Measurements from ENCODE around the gene DPYD. TPM values are rescaled to one million over a fixed set of nuclear protein-coding genes. Genes with fewer than 3 reads are reported as not detected.

DPYD gene
- total RNA-seq, 2 experiments from 2014 or later, result 7.5 to 7.9 TPM

DNA sequence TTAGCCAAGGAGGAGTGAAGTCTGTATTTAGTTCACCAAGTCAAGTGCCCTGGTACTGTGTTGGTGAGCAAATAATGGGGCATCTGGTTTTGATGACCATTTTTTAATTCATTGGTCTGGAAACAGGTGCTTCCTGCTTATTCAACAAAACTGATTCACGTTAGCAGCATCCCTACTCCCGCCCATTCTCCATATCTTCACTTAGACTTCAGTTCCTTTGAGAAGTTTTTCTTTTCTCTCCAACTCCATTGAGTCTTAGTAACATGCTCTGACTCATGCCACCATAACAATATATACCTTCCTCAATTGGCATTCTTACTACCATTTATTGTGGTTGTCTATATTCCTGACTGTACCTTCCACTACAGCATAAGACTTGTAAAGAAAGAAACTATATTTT lies 468.9 kb downstream of the DPYD start:
- Mint-ChIP-seq H3K36me3 (peaks cover 14% of the 10 kb centered on the region), H3K9me3 (no peaks in the 10 kb centered on the region), H3K4me3 (no peak overlapping the region), H3K27me3 (no peaks in the 10 kb centered on the region), H3K27ac (no peak overlapping the region), H3K4me1 (no peaks in the 10 kb centered on the region)
- DNase-seq, result no peak

GRCh38 chr1:97451046-97451826 lies 469.6 kb downstream of the DPYD start:
- Mint-ChIP-seq H3K4me3 (no peak overlapping the region), H3K9me3 (no peaks in the 10 kb centered on the region), H3K27ac (no peak overlapping the region), H3K4me1 (no peaks in the 10 kb centered on the region), H3K27me3 (no peaks in the 10 kb centered on the region), H3K36me3 (peaks cover 14% of the 10 kb centered on the region)
- DNase-seq, result no peak

GRCh38 chr1:97441966-97442365 lies 478.9 kb downstream of the DPYD start:
- Mint-ChIP-seq H3K27me3 (no peaks in the 10 kb centered on the region), H3K4me3 (no peak overlapping the region), H3K4me1 (no peaks in the 10 kb centered on the region), H3K36me3 (peaks cover 3% of the 10 kb centered on the region), H3K27ac (no peak overlapping the region), H3K9me3 (no peaks in the 10 kb centered on the region)
- DNase-seq, result no peak

- H3K4me1 Mint-ChIP-seq, result peaks cover 3% of the 10 kb centered on the region
- DNase-seq, result no peak
- no peaks in the 10 kb centered on the region for H3K27me3 Mint-ChIP-seq
- H3K27ac Mint-ChIP-seq, result no peak overlapping the region
- H3K9me3 Mint-ChIP-seq, result no peaks in the 10 kb centered on the region
- peaks cover 7% of the 10 kb centered on the region for H3K36me3 Mint-ChIP-seq
- no peak overlapping the region for H3K4me3 Mint-ChIP-seq
Measured at GRCh38 chr1:97433824-97434177, 487.0 kb downstream of the DPYD start.

GRCh38 chr1:97433094-97433823 lies 487.6 kb downstream of the DPYD start:
- Mint-ChIP-seq H3K4me3 (no peak overlapping the region), H3K27me3 (no peaks in the 10 kb centered on the region), H3K9me3 (no peaks in the 10 kb centered on the region), H3K27ac (no peak overlapping the region), H3K4me1 (peaks cover 3% of the 10 kb centered on the region), H3K36me3 (peaks cover 5% of the 10 kb centered on the region)
- DNase-seq, result no peak

DNA sequence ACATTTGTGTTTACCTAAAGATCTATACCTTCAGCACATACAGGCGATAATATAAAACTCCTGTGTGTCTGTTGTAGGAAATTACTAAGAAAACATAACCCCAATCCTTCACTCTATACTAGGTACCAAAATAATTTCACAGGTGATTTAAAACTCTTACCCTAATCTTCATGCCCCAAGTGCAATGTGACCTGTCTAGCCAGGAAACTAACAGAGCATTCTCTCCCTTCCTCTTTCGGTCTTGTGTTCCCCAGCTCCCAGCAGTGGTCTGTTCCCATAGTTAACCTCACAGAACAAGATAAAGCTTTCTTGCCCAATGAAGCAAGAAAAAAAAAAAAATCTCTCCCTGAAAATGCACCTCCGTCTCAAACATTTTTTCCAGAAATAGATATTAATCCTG lies 493.5 kb downstream of the DPYD start:
- peaks cover 15% of the 10 kb centered on the region for H3K4me1 Mint-ChIP-seq
- no peaks in the 10 kb centered on the region for H3K9me3 Mint-ChIP-seq
- no peak for DNase-seq
- H3K27me3 Mint-ChIP-seq, result no peaks in the 10 kb centered on the region
- H3K36me3 Mint-ChIP-seq, result peaks cover 3% of the 10 kb centered on the region
- H3K4me3 Mint-ChIP-seq, result no peak overlapping the region
- no peak overlapping the region for H3K27ac Mint-ChIP-seq

- DNase-seq, result no peak
- H3K9me3 Mint-ChIP-seq, result no peaks in the 10 kb centered on the region
Measured at GRCh38 chr1:97424209-97424608, 496.6 kb downstream of the DPYD start.

DNA sequence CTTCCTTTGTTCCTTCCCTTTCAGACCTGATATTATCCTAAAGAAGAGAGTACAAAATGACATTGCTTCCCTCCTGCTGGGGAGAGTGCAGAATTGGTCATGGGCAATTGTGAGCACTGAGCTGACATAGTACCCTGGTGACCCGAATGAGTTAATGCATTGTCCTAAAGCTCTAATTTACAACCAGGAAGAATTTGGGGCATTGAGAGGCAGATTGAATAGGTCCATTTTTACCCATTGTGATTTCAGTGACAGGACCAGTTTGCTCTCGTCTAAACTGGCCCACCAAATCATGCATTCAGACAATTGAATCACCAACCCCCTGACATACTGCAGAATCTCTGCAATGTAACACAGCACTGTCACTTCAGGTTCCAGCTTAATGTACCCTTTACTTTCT lies 497.4 kb downstream of the DPYD start:
- peaks cover 12% of the 10 kb centered on the region for H3K4me1 Mint-ChIP-seq
- H3K4me3 Mint-ChIP-seq, result no peak overlapping the region
- peaks cover 12% of the 10 kb centered on the region for H3K36me3 Mint-ChIP-seq
- no peaks in the 10 kb centered on the region for H3K27me3 Mint-ChIP-seq
- no peaks in the 10 kb centered on the region for H3K9me3 Mint-ChIP-seq
- DNase-seq, result no peak
- no peak overlapping the region for H3K27ac Mint-ChIP-seq

More at GRCh38 chr1:97424209-97424608, 496.6 kb downstream of the DPYD start:
- Mint-ChIP-seq H3K4me1 (peaks cover 12% of the 10 kb centered on the region), H3K27me3 (no peaks in the 10 kb centered on the region), H3K27ac (no peak overlapping the region), H3K36me3 (peaks cover 8% of the 10 kb centered on the region), H3K4me3 (no peak overlapping the region)

DNA sequence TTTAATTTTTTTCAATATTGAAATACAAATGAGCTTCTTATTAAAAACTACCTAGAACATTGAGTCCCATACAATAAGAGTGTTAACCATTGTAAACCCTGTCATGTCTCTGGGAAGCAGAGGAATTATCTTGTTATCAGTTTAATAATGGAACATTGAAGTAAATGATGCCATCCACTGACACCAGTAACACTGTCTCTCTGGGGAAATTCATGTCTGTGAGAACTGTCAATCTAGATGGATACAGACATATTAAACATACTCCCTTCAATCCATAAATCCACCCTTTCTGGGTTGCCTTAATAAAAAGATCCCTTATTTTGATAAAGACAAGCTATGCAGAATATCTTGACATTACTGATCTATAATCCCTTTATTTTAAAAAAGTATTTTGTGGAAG lies 503.2 kb downstream of the DPYD start:
- Mint-ChIP-seq H3K4me3 (no peak overlapping the region), H3K36me3 (peaks cover 12% of the 10 kb centered on the region), H3K9me3 (no peaks in the 10 kb centered on the region), H3K27me3 (no peaks in the 10 kb centered on the region), H3K4me1 (no peaks in the 10 kb centered on the region), H3K27ac (no peak overlapping the region)
- no peak for DNase-seq

- DNase-seq, result no peak
- no peak overlapping the region for H3K27ac Mint-ChIP-seq
- H3K27me3 Mint-ChIP-seq, result no peaks in the 10 kb centered on the region
- peaks cover 6% of the 10 kb centered on the region for H3K36me3 Mint-ChIP-seq
- no peak overlapping the region for H3K4me3 Mint-ChIP-seq
- H3K4me1 Mint-ChIP-seq, result no peaks in the 10 kb centered on the region
- no peaks in the 10 kb centered on the region for H3K9me3 Mint-ChIP-seq
Measured at GRCh38 chr1:97414682-97415312, 506.0 kb downstream of the DPYD start.

GRCh38 chr1:97412737-97413136 lies 508.1 kb downstream of the DPYD start:
- Mint-ChIP-seq H3K9me3 (no peaks in the 10 kb centered on the region), H3K36me3 (peaks cover 15% of the 10 kb centered on the region), H3K27me3 (no peaks in the 10 kb centered on the region), H3K4me3 (no peak overlapping the region), H3K4me1 (no peaks in the 10 kb centered on the region), H3K27ac (no peak overlapping the region)
- DNase-seq, result no peak

DNA sequence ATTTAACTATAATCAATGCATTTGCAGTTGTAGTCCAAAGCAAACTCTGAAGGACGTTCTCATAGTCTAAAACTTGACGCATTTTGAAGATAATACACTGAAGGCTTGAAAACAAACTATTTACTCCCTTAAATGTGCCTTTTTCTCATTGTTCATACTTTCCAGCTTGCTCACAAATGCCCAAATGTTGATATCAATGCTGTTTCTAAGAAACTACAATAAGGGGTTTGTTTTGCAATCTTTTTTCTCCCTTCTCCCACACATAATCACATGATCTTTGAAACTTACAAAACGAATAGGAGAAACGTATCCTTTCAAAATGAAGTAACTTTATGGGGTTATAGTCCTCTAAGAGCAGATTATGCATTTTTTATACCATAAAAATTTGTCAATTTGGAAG lies 508.7 kb downstream of the DPYD start:
- no peak for DNase-seq
- Mint-ChIP-seq H3K27ac (no peak overlapping the region), H3K4me1 (no peaks in the 10 kb centered on the region), H3K9me3 (no peaks in the 10 kb centered on the region), H3K27me3 (no peaks in the 10 kb centered on the region), H3K36me3 (peaks cover 20% of the 10 kb centered on the region), H3K4me3 (no peak overlapping the region)

DNA sequence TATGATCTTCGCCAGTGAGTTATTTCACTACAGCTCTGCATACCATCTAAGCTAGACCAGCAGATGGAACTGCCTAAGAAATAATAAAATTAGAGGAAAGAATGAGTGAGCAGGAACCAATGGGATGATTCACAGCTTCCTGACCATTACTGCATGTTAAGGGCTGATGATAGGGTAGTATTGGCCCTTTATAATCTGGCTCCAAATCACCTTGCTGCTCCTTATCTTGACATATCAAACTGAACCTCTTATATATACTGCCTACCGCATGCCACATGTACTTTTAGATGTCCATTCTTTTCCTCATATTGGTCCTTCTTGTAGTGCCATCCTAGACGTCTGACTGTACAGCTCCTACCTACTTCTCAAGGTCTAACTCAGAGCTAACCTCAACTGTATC lies 524.4 kb downstream of the DPYD start:
- Mint-ChIP-seq H3K4me3 (no peak overlapping the region), H3K9me3 (peaks cover 11% of the 10 kb centered on the region), H3K27ac (no peak overlapping the region), H3K4me1 (no peaks in the 10 kb centered on the region), H3K36me3 (peaks cover 20% of the 10 kb centered on the region), H3K27me3 (no peaks in the 10 kb centered on the region)
- no peak for DNase-seq

GRCh38 chr1:97392701-97393100 lies 528.1 kb downstream of the DPYD start:
- DNase-seq, result no peak
- no peaks in the 10 kb centered on the region for H3K4me1 Mint-ChIP-seq
- H3K9me3 Mint-ChIP-seq, result peaks cover 6% of the 10 kb centered on the region
- H3K4me3 Mint-ChIP-seq, result no peak overlapping the region
- H3K27ac Mint-ChIP-seq, result no peak overlapping the region
- H3K27me3 Mint-ChIP-seq, result no peaks in the 10 kb centered on the region
- H3K36me3 Mint-ChIP-seq, result peaks cover 11% of the 10 kb centered on the region

DNA sequence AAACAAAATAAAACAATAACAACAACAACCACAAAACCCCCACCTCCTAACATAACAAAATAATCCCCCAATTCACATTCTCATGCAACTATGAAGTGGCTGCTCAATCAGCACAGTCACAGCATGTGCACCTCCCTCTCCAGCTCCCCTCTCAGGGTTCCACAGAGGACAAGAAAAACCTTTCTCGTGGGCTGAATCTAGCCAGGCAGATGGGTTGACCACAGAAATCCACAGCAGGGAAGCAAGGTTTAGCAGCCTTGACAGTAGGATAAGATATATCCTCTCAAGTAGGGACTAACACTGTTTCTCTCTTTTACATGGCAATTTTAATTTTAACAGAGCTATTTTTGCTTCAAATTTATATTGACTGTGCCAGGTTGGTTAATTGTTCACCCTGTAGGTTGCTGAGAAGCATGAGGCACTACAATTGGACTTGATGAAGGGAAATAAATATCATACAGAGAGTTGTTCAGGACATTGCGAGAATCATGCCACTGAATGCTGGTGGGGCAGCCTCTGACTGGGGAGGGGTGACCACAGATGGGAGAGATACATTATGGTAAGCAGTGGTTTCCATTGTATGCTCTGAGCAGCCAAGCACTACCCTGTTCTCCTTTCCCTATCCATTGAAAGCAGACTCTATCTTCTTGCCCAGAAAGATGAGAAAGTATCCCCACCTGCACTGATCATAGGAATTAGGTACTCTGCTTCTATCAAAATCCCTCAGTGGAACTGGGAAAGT lies 535.1 kb downstream of the DPYD start:
- Mint-ChIP-seq H3K36me3 (no peaks in the 10 kb centered on the region), H3K4me1 (no peaks in the 10 kb centered on the region), H3K27me3 (no peaks in the 10 kb centered on the region), H3K9me3 (no peaks in the 10 kb centered on the region), H3K27ac (no peak overlapping the region), H3K4me3 (no peak overlapping the region)
- DNase-seq, result no peak
